HG03432 (cell line): ENCODE data around the gene CEBPA.

Experiments used
- ATAC-seq: cut with Tn5 transposase; IDR thresholded peaks from one replicate; pipeline ENCODE4 v1.9.1; 2021; ENCODE audit warnings: mild to moderate bottlenecking, moderate library complexity; ENCODE audit not compliant: unreplicated experiment

Gene CEBPA

GRCh38 chr19:33302175-33302973 is at the start of gene CEBPA:
Gene CEBPA (minus strand): TSS chr19:33302534. CDS start chr19:33302414, 120 bp downstream.
- ATAC-seq: peak; percentile 89

GRCh38 chr19:33350538-33351309 is 48.4 kb upstream of the CEBPA start:
- no peak for ATAC-seq

GRCh38 chr19:33349319-33350289 is 47.3 kb upstream of the CEBPA start:
- no peak for ATAC-seq

GRCh38 chr19:33348301-33349010 is 46.1 kb upstream of the CEBPA start:
- ATAC-seq: no peak

- ATAC-seq: no peak
These were observed 45.0 kb upstream of the CEBPA start for GRCh38 chr19:33347300-33347699.

GRCh38 chr19:33346665-33347064 is 44.3 kb upstream of the CEBPA start:
- no peak for ATAC-seq

GRCh38 chr19:33345163-33345562 is 42.8 kb upstream of the CEBPA start:
- no peak for ATAC-seq

GRCh38 chr19:33344573-33344925 is 42.2 kb upstream of the CEBPA start:
- ATAC-seq: no peak

GRCh38 chr19:33343859-33344572 is 41.7 kb upstream of the CEBPA start:
- no peak for ATAC-seq

GRCh38 chr19:33343301-33343700 is 41.0 kb upstream of the CEBPA start:
- no peak for ATAC-seq

GRCh38 chr19:33340991-33341390 is 38.7 kb upstream of the CEBPA start:
- ATAC-seq: no peak

GRCh38 chr19:33339016-33339984 is 37.0 kb upstream of the CEBPA start:
- no peak for ATAC-seq

GRCh38 chr19:33335446-33335845 is 33.1 kb upstream of the CEBPA start:
- ATAC-seq: no peak

- no peak for ATAC-seq
These were observed 31.9 kb upstream of the CEBPA start for GRCh38 chr19:33334271-33334670.

GRCh38 chr19:33333642-33334041 is 31.3 kb upstream of the CEBPA start:
- no peak for ATAC-seq

- no peak for ATAC-seq
These were observed 30.8 kb upstream of the CEBPA start for GRCh38 chr19:33333151-33333550.

GRCh38 chr19:33332248-33332647 is 29.9 kb upstream of the CEBPA start:
- ATAC-seq: no peak

- no peak for ATAC-seq
These were observed 27.4 kb upstream of the CEBPA start for GRCh38 chr19:33329736-33330135.

GRCh38 chr19:33329060-33329459 is 26.7 kb upstream of the CEBPA start:
- ATAC-seq: no peak
